Frontal cortex (tissue), 4 donors: ENCODE measurements around the gene BCL10. TPM values are rescaled to one million over a fixed set of nuclear protein-coding genes. Genes with fewer than 3 reads are reported as not detected.

Experiments
- DNase-seq, 2 donors: peaks; one replicate each; pipeline ENCODE4 v3.0.0; 2012; ENCODE audit warnings: low spot score in 2 of 2
- FAIRE-seq: peaks from 2 replicates; lab custom pipeline; 2012; peaks lifted over from hg19 to GRCh38; lab: Jason Lieb, UNC
- total RNA-seq: library from RNA; depleted of rRNA; stranded (reverse); fragments of >200 nt; gene quantifications from one replicate; pipeline ENCODE4 v1.2.3, GENCODE V29; 2014
- donor health status: control.
- donor health status: control.
- donor health status: control.

Gene BCL10
- total RNA-seq, 1 donor from 2014 or later, result 35.5 TPM

GRCh38 chr1:85303440-85304162 lies 27.2 kb upstream of the BCL10 start:
- no peak for FAIRE-seq
- DNase-seq, result no peak

GRCh38 chr1:85300140-85300539 lies 23.7 kb upstream of the BCL10 start:
- no peak for FAIRE-seq
- DNase-seq, result no peak

- DNase-seq (peak in 1 of 2 donors; percentile 43), FAIRE-seq (no peak)
Measured at GRCh38 chr1:85297855-85298629, 21.6 kb upstream of the BCL10 start.

- DNase-seq, result no peak
- FAIRE-seq, result no peak
Measured at GRCh38 chr1:85297538-85297854, 21.1 kb upstream of the BCL10 start.

DNA sequence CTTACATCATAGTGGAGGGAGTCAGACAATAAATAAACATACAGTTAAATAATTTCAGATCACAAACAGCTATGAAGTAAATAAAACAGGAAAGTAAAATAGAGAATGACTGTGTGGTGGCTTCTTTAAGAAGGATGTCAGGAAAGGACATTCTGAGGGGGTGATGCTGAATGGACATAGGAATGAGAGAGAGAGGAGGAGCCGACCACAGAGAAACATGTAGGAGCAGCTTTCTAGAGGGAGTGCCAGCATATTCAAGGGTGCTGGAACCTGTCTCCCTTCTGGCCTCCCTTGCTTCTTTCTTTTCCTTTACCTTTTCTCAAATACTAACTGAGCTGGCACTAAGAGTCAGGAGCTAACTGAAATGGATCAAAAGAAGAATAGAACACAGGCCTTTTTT lies 20.5 kb upstream of the BCL10 start:
- DNase-seq (no peak), FAIRE-seq (no peak)

GRCh38 chr1:85295654-85296053 lies 19.2 kb upstream of the BCL10 start:
- no peak for DNase-seq
- no peak for FAIRE-seq

DNA sequence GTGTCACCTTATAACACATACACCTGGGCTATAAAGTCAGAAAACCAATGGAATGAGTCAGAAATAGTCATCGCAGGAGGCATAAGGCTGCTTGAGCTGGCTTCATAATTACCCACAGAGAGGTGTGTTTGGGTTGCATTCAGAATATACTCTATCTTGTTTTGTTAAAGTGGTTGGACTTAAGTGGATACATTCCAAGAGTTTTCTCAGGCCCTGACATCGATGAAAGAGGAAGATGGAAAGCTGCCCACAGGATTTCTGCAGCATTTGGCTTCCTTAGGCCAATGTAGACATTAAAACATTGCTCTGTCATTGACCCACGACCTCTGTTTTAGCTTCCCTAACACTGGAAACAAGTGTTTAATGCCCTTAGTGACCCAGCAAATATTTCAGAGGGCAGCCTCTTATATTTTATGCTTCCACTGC lies 18.6 kb upstream of the BCL10 start:
- no peak for FAIRE-seq
- DNase-seq, result no peak

DNA sequence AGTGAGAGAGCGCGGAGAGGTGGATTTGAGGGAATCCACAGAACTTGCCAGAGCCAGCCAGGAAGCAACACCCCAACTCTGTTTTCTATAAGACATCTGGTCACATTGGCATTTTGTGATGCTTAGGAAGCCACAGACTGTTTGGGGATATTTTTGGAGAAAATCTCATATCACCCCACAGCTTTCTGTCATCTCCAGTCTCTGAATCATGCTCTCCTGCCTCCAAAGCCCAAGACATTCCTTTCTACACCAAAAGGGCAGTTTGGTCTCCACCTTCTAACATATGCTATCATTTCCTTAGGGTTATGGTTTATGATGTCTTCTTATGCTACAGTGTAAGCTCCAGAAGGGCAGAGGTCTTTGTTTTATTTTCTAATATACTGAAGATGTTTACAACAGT lies 14.4 kb upstream of the BCL10 start:
- no peak for FAIRE-seq
- DNase-seq, result no peak

DNA sequence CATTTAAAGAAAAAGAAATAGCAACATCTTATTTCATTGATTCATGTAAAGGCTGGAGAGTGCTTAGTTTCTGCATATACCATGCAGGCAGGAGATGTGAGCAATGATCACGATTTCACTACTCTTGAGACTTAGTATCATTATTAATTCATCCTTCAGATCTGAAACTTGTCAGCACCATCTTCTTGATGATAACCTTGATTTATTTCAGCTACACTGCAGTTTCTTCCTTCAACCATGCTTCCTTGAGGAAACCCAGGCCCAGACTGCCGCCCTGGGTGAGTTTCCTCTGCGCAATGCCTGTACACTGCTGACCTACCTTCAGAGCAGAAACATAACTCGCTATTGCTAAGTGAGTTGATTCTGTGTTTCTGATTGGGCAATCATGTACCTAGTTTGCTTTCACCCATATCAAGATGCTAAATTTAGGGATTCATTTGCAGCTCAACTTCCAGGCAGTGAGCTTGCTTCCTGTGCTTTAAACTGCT lies 13.5 kb upstream of the BCL10 start:
- DNase-seq (no peak), FAIRE-seq (no peak)

DNA sequence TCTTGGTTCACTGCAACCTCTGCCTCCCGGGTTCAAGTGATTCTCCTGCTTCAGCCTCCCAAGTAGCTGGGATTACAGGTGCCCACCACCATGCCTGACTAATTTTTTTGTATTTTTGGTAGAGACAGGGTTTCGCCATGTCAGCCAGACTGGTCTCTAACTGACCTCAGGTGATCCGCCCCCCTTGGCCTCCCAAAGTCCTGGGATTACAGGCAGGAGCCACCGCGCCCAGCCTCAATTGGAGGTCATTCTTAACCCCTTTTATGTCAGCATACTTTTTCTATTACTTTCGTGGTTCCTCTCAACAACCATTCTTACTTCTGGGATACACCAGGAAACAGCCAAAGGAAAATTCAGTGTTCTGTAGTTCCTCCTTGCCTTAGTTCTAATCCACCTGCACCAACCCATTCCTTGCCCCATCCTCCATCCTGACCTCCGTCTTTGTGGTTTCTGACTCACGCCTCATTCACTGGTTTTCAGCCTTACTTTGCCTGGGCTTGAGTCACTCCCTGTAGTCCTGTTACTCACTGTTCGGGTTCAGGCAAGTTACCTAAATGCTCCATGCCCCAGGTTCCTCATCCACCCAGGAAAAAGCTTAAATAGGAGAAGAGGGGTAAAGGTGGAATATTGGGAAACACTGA lies 12.9 kb upstream of the BCL10 start:
- no peak for DNase-seq
- FAIRE-seq, result no peak

GRCh38 chr1:85284202-85284601 lies 7.8 kb upstream of the BCL10 start:
- FAIRE-seq, result no peak
- DNase-seq, result no peak

- DNase-seq (no peak), FAIRE-seq (no peak)
Measured at GRCh38 chr1:85283475-85284199, 7.2 kb upstream of the BCL10 start.

- FAIRE-seq, result no peak
- no peak for DNase-seq
Measured at GRCh38 chr1:85282424-85282823, 6.0 kb upstream of the BCL10 start.

DNA sequence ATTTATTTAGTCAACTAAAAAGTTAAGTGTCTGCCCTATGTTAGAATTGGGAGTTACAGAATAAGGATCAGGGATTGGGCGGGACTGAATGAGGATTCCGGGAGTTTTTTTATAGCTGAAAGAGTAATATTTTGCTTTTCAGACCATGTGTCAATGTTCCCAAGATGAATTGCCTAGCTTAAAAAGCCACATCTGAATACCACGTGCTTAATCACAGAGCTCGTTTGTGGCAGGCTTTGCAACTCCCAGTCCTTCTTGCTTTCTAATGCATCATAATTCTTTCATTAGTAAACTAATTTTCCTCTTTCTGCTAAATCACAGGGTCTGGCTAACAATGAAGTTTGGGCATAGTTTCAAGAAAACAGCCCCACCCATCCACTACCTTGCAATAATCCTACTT lies 4.2 kb upstream of the BCL10 start:
- FAIRE-seq, result no peak
- no peak for DNase-seq

- DNase-seq (no peak), FAIRE-seq (no peak)
Measured at GRCh38 chr1:85279458-85280080, 3.1 kb upstream of the BCL10 start.

- FAIRE-seq, result no peak
- DNase-seq, result peak in 1 of 2 donors; percentile 34
Measured at GRCh38 chr1:85278853-85279314, 2.5 kb upstream of the BCL10 start.

DNA sequence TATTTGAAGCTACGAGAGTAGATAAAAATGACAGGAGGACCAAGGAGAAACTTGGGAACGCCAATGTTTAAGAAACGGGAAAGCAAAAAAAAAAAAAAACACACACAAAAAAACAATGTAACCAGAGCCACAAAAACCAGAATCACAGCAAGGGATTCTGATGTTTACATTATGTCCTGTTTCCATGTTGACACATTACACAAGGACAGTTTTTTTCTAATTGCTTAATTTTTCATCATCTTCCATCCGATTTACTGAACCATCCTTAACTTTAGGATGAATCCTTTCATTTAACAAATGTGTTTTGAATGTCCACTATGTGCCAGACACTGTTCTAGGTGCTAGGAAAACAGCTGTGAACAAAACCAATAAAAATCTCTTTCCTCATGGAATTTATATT lies 1.4 kb upstream of the BCL10 start:
- FAIRE-seq, result no peak

DNA sequence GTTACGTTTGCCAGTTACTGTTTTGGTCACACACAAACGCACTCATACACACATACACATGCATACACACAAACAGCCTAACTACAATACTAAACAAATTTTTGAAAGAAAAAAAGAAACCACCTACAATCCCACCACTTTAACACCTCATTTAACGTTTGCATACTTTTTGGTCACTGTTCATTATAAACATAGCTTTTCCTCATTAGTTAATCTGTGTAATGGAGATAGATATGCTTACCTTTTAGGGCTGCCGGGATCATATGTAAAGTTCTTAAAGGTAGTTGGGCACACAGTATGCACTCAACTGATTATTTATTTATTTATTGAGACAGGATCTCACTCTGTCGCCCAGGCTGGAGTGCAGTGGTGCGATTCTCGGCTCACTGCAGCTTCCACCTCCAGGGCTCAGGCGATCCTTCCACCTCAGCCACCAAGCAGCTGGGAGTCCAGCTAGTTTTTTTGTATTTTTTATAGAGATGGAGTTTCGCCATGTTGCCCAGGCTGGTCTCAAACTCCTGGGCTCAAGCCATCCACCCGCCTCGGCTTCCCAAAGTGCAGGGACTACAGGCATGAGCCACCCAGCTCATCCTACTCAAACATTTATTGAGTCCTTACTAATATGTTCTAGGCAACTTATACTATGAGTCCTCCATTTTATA lies 677 bp upstream of the BCL10 start:
- DNase-seq (no peak), FAIRE-seq (no peak)

More for the DNA sequence above, 1.4 kb upstream of the BCL10 start:
- no peak for DNase-seq

DNA sequence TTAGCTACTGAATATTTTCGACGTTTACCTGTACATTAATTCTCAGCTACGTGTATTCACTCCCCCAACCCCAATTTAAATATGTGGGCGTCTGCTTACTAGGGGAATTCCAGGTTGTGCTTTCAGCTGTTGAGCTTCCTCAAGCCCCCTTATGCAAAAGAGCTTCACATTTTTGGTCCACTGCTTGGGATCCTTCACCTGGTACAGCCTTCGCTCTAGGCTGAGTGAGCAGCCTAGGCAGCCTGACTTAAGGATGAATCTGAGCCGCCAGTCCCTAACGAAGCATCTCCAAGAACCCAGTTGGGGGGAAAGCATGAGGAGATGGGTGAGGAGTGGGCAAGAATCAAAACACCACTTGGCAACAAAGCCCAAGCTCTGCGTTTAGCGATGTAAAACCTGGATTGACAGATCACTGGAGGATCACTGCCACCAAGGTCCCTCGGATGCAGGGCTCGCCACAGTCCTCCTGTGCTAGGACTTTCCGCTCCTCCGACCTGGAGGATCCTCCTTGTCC lies 674 bp downstream of the BCL10 start:
- FAIRE-seq (no peak), DNase-seq (no peak)
